Stimulated activated CD4-positive, alpha-beta T cell treated with anti-CD3 and anti-CD28 coated beads, Interleukin-1b, Interleukin-23, amount 100 ng/mL, for 4 hours (primary cell): ENCODE measurements around the gene ST6GALNAC5.
"Not testable (repeated sequence)": the region's sequence is repeated elsewhere in the genome, so short reads cannot be mapped to it uniquely, and the experiment has no call there.

Source experiments
- DNase-seq, 2 donors: peaks; one replicate each; pipeline ENCODE4 v3.0.0-alpha.2; 2020; ENCODE audit warnings: low read depth in 2 of 2

Gene ST6GALNAC5

GRCh38 chr1:76939050-76939816 lies 72.0 kb downstream of the ST6GALNAC5 start:
- no peak for DNase-seq

GRCh38 chr1:76939817-76940216 lies 72.5 kb downstream of the ST6GALNAC5 start:
- no peak for DNase-seq

- no peak for DNase-seq
These were observed 73.5 kb downstream of the ST6GALNAC5 start for GRCh38 chr1:76940571-76941335.

GRCh38 chr1:76942549-76942948 lies 75.3 kb downstream of the ST6GALNAC5 start:
- no peak for DNase-seq

GRCh38 chr1:76944942-76945341 lies 77.7 kb downstream of the ST6GALNAC5 start:
- no peak for DNase-seq

GRCh38 chr1:76948846-76949245 lies 81.6 kb downstream of the ST6GALNAC5 start:
- DNase-seq: no peak

- DNase-seq: no peak
These were observed 82.2 kb downstream of the ST6GALNAC5 start for GRCh38 chr1:76949503-76949902.

GRCh38 chr1:76950306-76950705 lies 83.0 kb downstream of the ST6GALNAC5 start:
- no peak for DNase-seq

GRCh38 chr1:76951153-76951552 lies 83.9 kb downstream of the ST6GALNAC5 start:
- DNase-seq: no peak

- no peak for DNase-seq
These were observed 88.4 kb downstream of the ST6GALNAC5 start for GRCh38 chr1:76955652-76956051.

- no peak for DNase-seq
These were observed 90.7 kb downstream of the ST6GALNAC5 start for GRCh38 chr1:76957961-76958360.

- no peak for DNase-seq
These were observed 91.5 kb downstream of the ST6GALNAC5 start for GRCh38 chr1:76958828-76959227.

- no peak for DNase-seq
These were observed 92.3 kb downstream of the ST6GALNAC5 start for GRCh38 chr1:76959556-76959955.

GRCh38 chr1:76961181-76961819 lies 94.0 kb downstream of the ST6GALNAC5 start:
- DNase-seq: no peak

GRCh38 chr1:76961820-76962207 lies 94.5 kb downstream of the ST6GALNAC5 start:
- no peak for DNase-seq

GRCh38 chr1:76981267-76981666 lies 114.0 kb downstream of the ST6GALNAC5 start:
- not testable (repeated sequence) for DNase-seq

GRCh38 chr1:76989976-76990375 lies 122.7 kb downstream of the ST6GALNAC5 start:
- DNase-seq: no peak

GRCh38 chr1:76993036-76993435 lies 125.8 kb downstream of the ST6GALNAC5 start:
- DNase-seq: no peak

- no peak for DNase-seq
These were observed 131.4 kb downstream of the ST6GALNAC5 start for GRCh38 chr1:76998582-76999223.

- no peak for DNase-seq
These were observed 140.4 kb downstream of the ST6GALNAC5 start for GRCh38 chr1:77007675-77008074.

GRCh38 chr1:77010937-77011336 lies 143.7 kb downstream of the ST6GALNAC5 start:
- no peak for DNase-seq

- no peak for DNase-seq
These were observed 144.8 kb downstream of the ST6GALNAC5 start for GRCh38 chr1:77012066-77012465.
